NCI-H526 treated with DMSO at 0.1 percent for 48 hours (cell line): ENCODE data around the gene ACP6.

ENCODE experiments used
- DNase-seq: peaks from one replicate; lab custom pipeline; 2025; lab: John Stamatoyannopoulos, UW

Gene ACP6

GRCh38 chr1:147651466-147651865 is 18.9 kb downstream of the ACP6 start:
- DNase-seq: no peak

GRCh38 chr1:147648933-147649332 is 21.4 kb downstream of the ACP6 start:
- no peak for DNase-seq

GRCh38 chr1:147647796-147648633 is 22.3 kb downstream of the ACP6 start:
- no peak for DNase-seq

- no peak for DNase-seq
Observed at GRCh38 chr1:147643974-147644373, 26.4 kb downstream of the ACP6 start.

- DNase-seq: peak; percentile 64
Observed at GRCh38 chr1:147641695-147642592, 28.4 kb downstream of the ACP6 start.

- no peak for DNase-seq
Observed at GRCh38 chr1:147641291-147641690, 29.0 kb downstream of the ACP6 start.

GRCh38 chr1:147640553-147641165 is 29.7 kb downstream of the ACP6 start:
- DNase-seq: peak; percentile 95

- DNase-seq: no peak
Observed at GRCh38 chr1:147636314-147636713, 34.0 kb downstream of the ACP6 start.

- no peak for DNase-seq
Observed at GRCh38 chr1:147635342-147635741, 35.0 kb downstream of the ACP6 start.

- no peak for DNase-seq
Observed at GRCh38 chr1:147634645-147635044, 35.7 kb downstream of the ACP6 start.

- DNase-seq: no peak
Observed at GRCh38 chr1:147633759-147634158, 36.6 kb downstream of the ACP6 start.

GRCh38 chr1:147631839-147632238 is 38.5 kb downstream of the ACP6 start:
- no peak for DNase-seq

GRCh38 chr1:147630447-147630846 is 39.9 kb downstream of the ACP6 start:
- no peak for DNase-seq

- DNase-seq: no peak
Observed at GRCh38 chr1:147630022-147630421, 40.3 kb downstream of the ACP6 start.

GRCh38 chr1:147628441-147628840 is 41.9 kb downstream of the ACP6 start:
- no peak for DNase-seq

GRCh38 chr1:147627435-147628110 is 42.8 kb downstream of the ACP6 start:
- DNase-seq: peak; percentile 50

- DNase-seq: no peak
Observed at GRCh38 chr1:147626739-147627138, 43.6 kb downstream of the ACP6 start.

GRCh38 chr1:147626291-147626690 is 44.0 kb downstream of the ACP6 start:
- no peak for DNase-seq

GRCh38 chr1:147625362-147625995 is 44.8 kb downstream of the ACP6 start:
- no peak for DNase-seq

GRCh38 chr1:147624529-147624928 is 45.8 kb downstream of the ACP6 start:
- no peak for DNase-seq

- DNase-seq: no peak
Observed at GRCh38 chr1:147624011-147624410, 46.3 kb downstream of the ACP6 start.
